Caco-2 (cell line): ENCODE results near the gene TXNDC17. TPM values are rescaled to one million over a fixed set of nuclear protein-coding genes. Genes with fewer than 3 reads are reported as not detected.

Experiments used
- BruUV-seq: library from RNA; stranded (reverse); fragments of 400-500 nt; replicated peaks from 2 replicates; lab custom pipeline; 2021; lab: Mats Ljungman, UMichigan
- CTCF ChIA-PET: fragments of 300-600 bp; sonication (Branson Sonifier 250); formaldehyde crosslinking; loops from one replicate; lab custom pipeline; 2022; ENCODE audit warnings: antibody characterized with exemption; lab: Charles Lee
- POLR2A ChIA-PET: fragments of 300-600 bp; sonication (Branson Sonifier 250); formaldehyde crosslinking; loops from one replicate; lab custom pipeline; 2022; ENCODE audit warnings: antibody characterized with exemption; lab: Charles Lee
- DNase-seq, 2 experiments: peaks; one replicate each; pipeline versions ENCODE4 v3.0.0 to v3.0.0-alpha.2; 2020 to 2022
- H3K27me3 ChIP-seq: replicated peaks from 2 replicates; pipeline ENCODE4 v1.6.0; 2011; ENCODE audit warnings: low read length; ENCODE audit not compliant: control insufficient read depth, insufficient read depth
- H3K36me3 ChIP-seq: 2 replicates; pipeline ENCODE4 v1.5.1; 2011; ENCODE audit warnings: low read length; ENCODE audit not compliant: control insufficient read depth, insufficient read depth
- H3K4me1 ChIP-seq: fragments of 250-450 bp; sonication (Bioruptor Pico); 2 replicates; pipeline ENCODE4 v1.5.1; 2020; ENCODE audit warnings: mild to moderate bottlenecking
- H3K4me3 ChIP-seq: 2 replicates; pipeline ENCODE4 v1.5.1; 2011; ENCODE audit warnings: low read depth, mild to moderate bottlenecking, control low read depth, low read length
- H3K9me3 ChIP-seq: fragments of 250-450 bp; sonication (Bioruptor Pico); 2 replicates; pipeline ENCODE4 v1.5.1; 2020; ENCODE audit warnings: mild to moderate bottlenecking, moderate library complexity
- H3K27ac Mint-ChIP-seq: one replicate; pipeline ENCODE4 v1.8.0; 2022; ENCODE audit warnings: mixed read lengths; ENCODE audit not compliant: unreplicated experiment
- H3K27me3 Mint-ChIP-seq: one replicate; pipeline ENCODE4 v1.8.0; 2022; ENCODE audit warnings: mixed read lengths; ENCODE audit not compliant: insufficient read depth, unreplicated experiment
- H3K36me3 Mint-ChIP-seq: one replicate; pipeline ENCODE4 v1.8.0; 2022; ENCODE audit warnings: mild to moderate bottlenecking, mixed read lengths; ENCODE audit not compliant: insufficient read depth, unreplicated experiment
- H3K4me1 Mint-ChIP-seq: one replicate; pipeline ENCODE4 v1.8.0; 2022; ENCODE audit warnings: low read depth, mixed read lengths; ENCODE audit not compliant: unreplicated experiment
- H3K4me3 Mint-ChIP-seq: one replicate; pipeline ENCODE4 v1.8.0; 2022; ENCODE audit warnings: mild to moderate bottlenecking, moderate library complexity, mixed read lengths; ENCODE audit not compliant: unreplicated experiment
- H3K9me3 Mint-ChIP-seq: one replicate; pipeline ENCODE4 v1.8.0; 2022; ENCODE audit warnings: mixed read lengths; ENCODE audit not compliant: unreplicated experiment
- CTCF ChIP-seq, 2 experiments: fragments of 200-600 bp in 1 of 2; IDR thresholded peaks; 1 replicate in 1 of 2; 2 replicates in 1 of 2; pipeline versions ENCODE4 v1.5.1 to v1.8.0; 2011 to 2022; ENCODE audit warnings: antibody characterized with exemption in 1 of 2, control low read depth in 1 of 2, inconsistent platforms in 1 of 2, low read depth in 1 of 2, low read length in 1 of 2, mild to moderate bottlenecking in 1 of 2, moderate library complexity in 1 of 2; ENCODE audit not compliant: insufficient read depth in 1 of 2, severe bottlenecking in 1 of 2, unreplicated experiment in 1 of 2
- intact Hi-C: fragments of 100-400 bp; cut with micrococcal nuclease; formaldehyde crosslinking; loops from one replicate; pipeline ENCODE4 v1.10.0; 2022; ENCODE audit not compliant: unreplicated experiment
- total RNA-seq: library from RNA; stranded (reverse); gene quantifications from 2 replicates; pipeline ENCODE4 v1.2.3, GENCODE V29; 2022

The TXNDC17 gene
- total RNA-seq, 1 experiment from 2014 or later = 59.1 TPM

- TF ChIP-seq CTCF (IDR thresholded peaks at IDR 0.05; ENCODE audit: insufficient read depth in 1 of 2, low read depth in 1 of 2, low read length in 1 of 2, severe bottlenecking in 1 of 2, unreplicated experiment in 1 of 2) = no peak
- H3K36me3 Mint-ChIP-seq = peaks cover 14% of the 10 kb centered on the region
Observed at GRCh38 chr17:6596941-6597340, 43.9 kb upstream of the TXNDC17 start.

DNA sequence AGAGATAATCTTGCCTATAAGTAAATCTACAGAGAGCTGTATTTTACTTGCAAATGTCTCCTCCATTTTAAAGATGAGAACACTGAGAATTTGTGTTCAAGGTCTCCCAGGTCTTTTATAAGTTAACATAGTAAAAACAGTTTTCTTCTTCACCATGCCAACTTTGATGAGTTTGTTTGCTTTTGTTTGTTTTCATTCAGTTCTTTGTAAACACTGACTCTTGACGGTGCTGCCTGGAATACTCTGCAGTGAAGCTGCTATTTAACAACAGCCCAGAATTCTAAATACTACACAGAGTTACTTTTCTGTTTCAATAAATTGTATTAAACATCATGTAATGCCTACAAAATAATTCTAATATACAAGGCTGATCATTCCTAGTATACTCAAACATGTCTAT lies 43.1 kb upstream of the TXNDC17 start:
- POLR2A ChIA-PET = no interaction called here
- CTCF ChIA-PET = no interaction called here
- no peak for TF ChIP-seq CTCF (IDR thresholded peaks at IDR 0.05; ENCODE audit: insufficient read depth in 1 of 2, low read depth in 1 of 2, low read length in 1 of 2, severe bottlenecking in 1 of 2, unreplicated experiment in 1 of 2)
- Histone ChIP-seq H3K4me1 (peaks cover 1% of the 10 kb centered on the region), H3K27me3 (no peaks in the 10 kb centered on the region), H3K36me3 (no peaks in the 10 kb centered on the region), H3K4me3 (no peak overlapping the region), H3K9me3 (no peaks in the 10 kb centered on the region)
- Mint-ChIP-seq H3K27me3 (no peaks in the 10 kb centered on the region), H3K27ac (no peak overlapping the region), H3K4me1 (no peaks in the 10 kb centered on the region), H3K36me3 (peaks cover 11% of the 10 kb centered on the region), H3K9me3 (no peaks in the 10 kb centered on the region), H3K4me3 (no peak overlapping the region)
- intact Hi-C loops = no loop called here
- no peak for DNase-seq
- BruUV-seq = no TSS peak

More at GRCh38 chr17:6596941-6597340, 43.9 kb upstream of the TXNDC17 start:
- H3K4me1 ChIP-seq = peaks cover 7% of the 10 kb centered on the region
- H3K4me1 Mint-ChIP-seq = peaks cover 2% of the 10 kb centered on the region
- no peaks in the 10 kb centered on the region for H3K36me3 ChIP-seq
- BruUV-seq = no TSS peak
- no peak overlapping the region for H3K27ac Mint-ChIP-seq
- no peaks in the 10 kb centered on the region for H3K9me3 Mint-ChIP-seq
- H3K9me3 ChIP-seq = no peaks in the 10 kb centered on the region
- ChIA-PET CTCF (no interaction called here), POLR2A (no interaction called here)
- no peak overlapping the region for H3K4me3 ChIP-seq
- intact Hi-C loops = no loop called here
- no peak for DNase-seq
- H3K27me3 ChIP-seq = no peaks in the 10 kb centered on the region
- no peaks in the 10 kb centered on the region for H3K27me3 Mint-ChIP-seq
- H3K4me3 Mint-ChIP-seq = no peak overlapping the region

- no TSS peak for BruUV-seq
- H3K4me1 Mint-ChIP-seq = no peaks in the 10 kb centered on the region
- no peaks in the 10 kb centered on the region for H3K36me3 ChIP-seq
- H3K27me3 ChIP-seq = no peaks in the 10 kb centered on the region
- intact Hi-C loops = no loop called here
- TF ChIP-seq CTCF (IDR thresholded peaks at IDR 0.05; ENCODE audit: insufficient read depth in 1 of 2, low read depth in 1 of 2, low read length in 1 of 2, severe bottlenecking in 1 of 2, unreplicated experiment in 1 of 2) = no peak
- H3K27ac Mint-ChIP-seq = no peak overlapping the region
- CTCF ChIA-PET = no interaction called here
- no peak for DNase-seq
- no peak overlapping the region for H3K4me3 ChIP-seq
- no peaks in the 10 kb centered on the region for H3K9me3 ChIP-seq
- no peaks in the 10 kb centered on the region for H3K4me1 ChIP-seq
- POLR2A ChIA-PET = no interaction called here
- no peak overlapping the region for H3K4me3 Mint-ChIP-seq
- H3K9me3 Mint-ChIP-seq = no peaks in the 10 kb centered on the region
- no peaks in the 10 kb centered on the region for H3K27me3 Mint-ChIP-seq
- peaks cover 15% of the 10 kb centered on the region for H3K36me3 Mint-ChIP-seq
Observed at GRCh38 chr17:6599364-6599763, 41.5 kb upstream of the TXNDC17 start.
